GM12892 (cell line): Measurements from ENCODE around the gene ICE2.

Source experiments
- POLR2A ChIP-seq: IDR thresholded peaks from 2 replicates; pipeline ENCODE4 v1.6.1; 2011; ENCODE audit warnings: low read depth, low read length, control low read depth
- POLR2AphosphoS5 ChIP-seq: IDR thresholded peaks from 2 replicates; pipeline ENCODE4 v1.6.1; 2011; ENCODE audit warnings: low read depth, low read length, control low read depth
- TAF1 ChIP-seq: IDR thresholded peaks from 2 replicates; pipeline ENCODE4 v1.6.1; 2011; ENCODE audit warnings: low read depth, mild to moderate bottlenecking, control low read depth, low read length, borderline replicate concordance

GRCh38 chr15:60493166-60493565 is 14.2 kb upstream of the ICE2 start:
- no peak for TF ChIP-seq POLR2AphosphoS5
- TF ChIP-seq POLR2A = no peak
- TF ChIP-seq TAF1 = no peak
